NCI-H446 treated with DMSO at 0.1 percent for 48 hours (cell line): Measurements from ENCODE around the gene TLE6.
"Not testable (repeated sequence)": the region's sequence is repeated elsewhere in the genome, so short reads cannot be mapped to it uniquely, and the experiment has no call there.

Experiments used
- DNase-seq: peaks from one replicate; lab custom pipeline; 2025; lab: John Stamatoyannopoulos, UW

The TLE6 gene

GRCh38 chr19:2977001-2977745, at the start of gene TLE6:
TSS of gene TLE6 (plus strand) at chr19:2977564. CDS start at chr19:2978234, 670 bp downstream.
- peak; percentile 97 for DNase-seq

GRCh38 chr19:2933490-2933910, 43.9 kb upstream of the TLE6 start:
- no peak for DNase-seq

DNA sequence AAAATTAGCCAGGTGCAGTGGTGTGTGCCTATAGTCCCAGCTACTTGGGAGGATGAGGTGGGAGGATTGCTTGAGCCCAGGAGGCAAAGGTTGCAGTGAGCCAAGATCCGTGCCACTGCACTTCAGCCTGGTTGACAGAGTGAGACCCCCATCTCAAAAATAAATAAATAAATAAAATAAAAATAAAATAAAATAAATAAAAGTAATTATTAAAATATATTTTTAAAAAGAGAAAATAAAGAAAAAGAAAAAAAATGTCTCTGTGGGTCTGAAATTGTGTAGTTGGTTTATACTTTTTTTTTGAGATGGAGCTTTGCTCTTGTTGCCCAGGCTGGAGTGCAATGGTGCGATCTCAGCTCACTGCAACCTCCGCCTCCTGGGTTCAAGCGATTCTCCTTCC, 41.5 kb upstream of the TLE6 start:
- not testable (repeated sequence) for DNase-seq

DNA sequence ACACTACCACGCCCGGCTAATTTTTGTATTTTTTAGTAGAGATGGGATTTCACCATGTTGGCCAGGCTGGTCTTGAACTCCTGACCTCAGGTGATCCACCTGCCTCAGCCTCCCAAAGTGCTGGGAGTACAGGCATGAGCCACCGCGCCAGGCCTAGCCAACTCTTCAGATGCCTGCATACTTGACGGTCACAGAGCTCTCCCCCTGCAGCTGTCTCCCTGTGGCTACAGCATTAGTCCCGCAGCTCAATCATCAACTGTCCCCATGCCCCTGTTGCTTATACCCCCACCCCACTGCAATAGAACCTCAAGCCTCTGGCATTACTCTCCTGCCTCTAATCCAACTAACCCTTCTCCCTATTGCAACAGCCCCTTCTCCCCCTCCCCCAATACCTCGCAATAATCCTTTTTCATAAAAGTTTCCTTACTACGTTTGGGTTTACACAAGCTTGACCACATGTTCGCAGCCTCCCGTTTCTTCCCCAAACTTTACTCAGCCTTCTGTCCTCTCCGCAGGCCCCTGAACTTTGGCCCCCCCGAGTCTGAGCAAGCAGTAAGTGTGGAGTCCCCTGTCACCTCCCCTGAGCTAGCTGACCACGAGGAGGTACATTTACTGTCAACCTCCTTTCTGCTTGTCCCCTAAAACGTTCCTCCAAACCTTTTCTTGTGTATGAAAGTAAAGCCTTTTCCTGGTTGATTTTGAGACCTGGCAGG, 34.3 kb upstream of the TLE6 start:
- DNase-seq = no peak

DNA sequence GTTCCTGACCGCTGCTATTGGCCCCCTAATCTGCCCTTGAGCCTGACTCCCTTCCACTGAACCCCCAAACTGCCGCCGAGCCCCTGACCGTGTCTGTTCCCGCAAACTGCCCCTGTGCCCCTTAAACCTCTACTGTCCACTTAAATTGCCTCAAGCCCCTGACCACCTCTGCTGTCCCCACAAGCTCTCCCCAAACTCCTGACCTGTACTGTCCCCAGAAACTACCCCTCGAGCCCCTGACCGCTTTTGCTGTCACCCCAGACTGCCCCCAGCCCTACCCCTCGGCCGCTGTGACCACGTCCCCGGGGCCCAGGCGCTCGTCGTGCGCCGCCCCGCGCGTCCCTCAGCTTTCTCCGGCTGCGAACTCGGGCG, 33.0 kb upstream of the TLE6 start:
- DNase-seq = no peak

DNA sequence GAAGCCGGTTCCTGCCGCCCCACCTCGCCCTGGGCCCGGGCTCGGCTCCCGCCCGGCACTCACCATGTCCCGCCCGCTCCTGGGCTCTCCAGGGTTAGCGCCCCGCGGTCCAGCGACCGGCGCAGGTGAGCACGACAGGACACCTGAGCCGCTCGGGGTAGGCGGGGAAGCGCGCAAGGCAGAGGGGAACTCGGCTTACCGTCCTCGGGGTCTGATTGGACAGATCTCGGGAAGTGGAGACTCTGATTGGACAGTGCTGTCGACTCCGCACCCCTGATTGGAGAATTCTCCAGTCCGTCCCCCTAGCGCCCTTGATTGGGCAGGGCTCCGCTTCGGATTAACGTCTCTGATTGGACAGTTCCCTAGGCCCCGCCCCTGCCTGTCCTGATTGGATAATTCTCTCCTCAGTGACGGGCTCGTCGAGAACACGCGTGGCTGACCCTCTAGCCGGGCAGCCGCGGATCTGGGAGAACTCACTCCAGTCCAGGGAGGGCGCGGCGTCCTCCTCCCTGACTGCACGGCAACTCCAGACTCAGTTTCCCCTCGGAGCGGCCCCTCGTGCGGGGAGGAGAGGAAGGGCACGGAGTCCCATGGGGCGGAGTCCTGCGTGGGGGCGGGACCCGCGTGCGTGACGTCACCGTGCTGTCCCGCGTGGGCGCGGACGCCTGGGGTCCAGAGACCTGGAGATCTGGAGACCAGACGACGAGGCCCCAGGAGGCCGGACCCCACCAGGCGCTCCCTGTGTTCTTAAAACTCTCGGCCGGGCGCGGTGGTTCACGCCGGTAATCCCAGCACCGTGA, 32.4 kb upstream of the TLE6 start, which contains the start of gene ZNF77:
TSS of gene ZNF77 (minus strand) at position 197 of the 800 bp plus-strand sequence. CDS start at position 66, 131 bp downstream.
- DNase-seq = peak; percentile 99

GRCh38 chr19:2945575-2946184, 31.7 kb upstream of the TLE6 start:
- no peak for DNase-seq

DNA sequence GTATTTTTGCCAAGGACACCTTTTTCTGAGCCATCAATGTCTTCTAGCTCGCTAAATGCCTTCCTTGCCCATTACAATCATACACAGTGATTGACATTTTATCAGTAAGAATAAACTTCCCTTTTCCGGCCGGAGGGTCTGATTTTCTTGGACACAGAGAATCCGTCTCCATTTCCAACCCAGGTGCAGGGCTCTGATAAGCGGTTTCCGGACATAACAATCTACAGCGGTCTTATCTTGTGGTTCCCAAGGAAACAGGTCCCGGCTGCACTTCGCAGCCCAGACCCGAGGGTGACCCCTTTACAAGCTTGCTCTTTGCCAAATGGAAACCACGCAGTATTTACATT, 27.5 kb upstream of the TLE6 start:
- DNase-seq = no peak

GRCh38 chr19:2950286-2951124, 26.9 kb upstream of the TLE6 start:
- DNase-seq = peak; percentile 99

GRCh38 chr19:2952953-2953481, 24.3 kb upstream of the TLE6 start:
- no peak for DNase-seq

DNA sequence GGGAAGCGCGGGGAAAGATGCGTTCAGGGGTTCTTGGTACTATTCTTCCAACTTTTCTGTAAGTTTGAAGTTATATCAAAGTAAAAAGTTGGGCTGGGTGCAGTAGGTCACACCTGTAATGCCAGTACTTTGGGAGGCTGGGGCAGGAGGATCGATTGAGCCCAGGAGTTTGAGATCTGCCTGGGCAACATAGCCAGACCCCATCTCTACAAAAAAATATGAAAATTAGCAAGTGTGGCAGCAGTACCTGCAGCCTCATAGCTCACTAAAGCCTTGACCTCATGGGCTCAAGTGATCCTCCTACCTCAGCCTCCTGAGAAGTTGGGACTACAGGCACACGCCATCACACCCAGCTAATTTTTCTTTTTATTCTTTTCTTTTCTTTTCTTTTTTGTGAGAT, 20.2 kb upstream of the TLE6 start:
- DNase-seq = no peak

- DNase-seq = no peak
Measured at GRCh38 chr19:2960120-2960519, 17.2 kb upstream of the TLE6 start.

GRCh38 chr19:2962018-2962670, 15.2 kb upstream of the TLE6 start:
- DNase-seq = peak; percentile 50

- no peak for DNase-seq
Measured at GRCh38 chr19:2963122-2963521, 14.2 kb upstream of the TLE6 start.

- not testable (repeated sequence) for DNase-seq
Measured at GRCh38 chr19:2963631-2964030, 13.7 kb upstream of the TLE6 start.

DNA sequence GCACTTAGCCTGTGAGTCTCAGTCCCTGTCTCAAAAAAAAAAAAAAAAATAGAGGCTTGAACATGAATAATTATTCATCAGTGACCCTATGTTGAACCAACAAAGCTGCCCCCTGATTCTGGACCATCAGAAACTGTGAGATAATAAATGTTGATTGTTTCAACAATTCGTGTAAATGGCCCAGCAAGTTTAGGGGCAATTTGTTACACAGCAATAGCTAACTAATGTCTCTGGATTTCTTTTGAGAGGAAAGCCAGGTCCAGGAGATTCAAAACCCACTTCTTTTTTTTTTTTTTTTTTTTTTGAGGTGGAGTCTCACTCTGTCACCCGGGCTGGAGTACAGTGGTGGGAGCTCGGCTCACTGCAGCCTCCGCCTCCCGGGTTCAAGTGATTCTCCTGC, 12.5 kb upstream of the TLE6 start:
- no peak for DNase-seq

DNA sequence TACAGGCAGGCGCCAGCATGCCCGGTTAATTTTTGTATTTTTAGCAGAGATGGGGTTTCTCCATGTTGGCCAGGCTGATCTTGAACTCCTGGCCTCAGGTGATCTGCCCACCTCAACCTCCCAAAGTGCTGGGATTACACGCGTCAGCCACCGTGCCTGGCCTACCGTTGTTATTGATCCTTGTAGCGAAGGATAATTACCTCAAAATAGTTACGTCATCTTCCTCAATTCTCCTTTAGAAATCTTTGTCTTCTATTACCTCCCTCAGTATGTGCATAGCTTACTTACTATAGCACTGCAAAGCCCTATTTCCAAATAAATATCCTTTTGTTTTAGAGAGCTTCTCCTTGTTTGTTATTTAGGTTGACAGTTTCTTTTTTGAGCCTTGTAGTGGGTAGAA, 9.4 kb upstream of the TLE6 start:
- no peak for DNase-seq

- DNase-seq = peak; percentile 98
Measured at GRCh38 chr19:2969104-2969504, 8.3 kb upstream of the TLE6 start.

- DNase-seq = peak; percentile 26
Measured at GRCh38 chr19:2970201-2970835, 7.0 kb upstream of the TLE6 start.

DNA sequence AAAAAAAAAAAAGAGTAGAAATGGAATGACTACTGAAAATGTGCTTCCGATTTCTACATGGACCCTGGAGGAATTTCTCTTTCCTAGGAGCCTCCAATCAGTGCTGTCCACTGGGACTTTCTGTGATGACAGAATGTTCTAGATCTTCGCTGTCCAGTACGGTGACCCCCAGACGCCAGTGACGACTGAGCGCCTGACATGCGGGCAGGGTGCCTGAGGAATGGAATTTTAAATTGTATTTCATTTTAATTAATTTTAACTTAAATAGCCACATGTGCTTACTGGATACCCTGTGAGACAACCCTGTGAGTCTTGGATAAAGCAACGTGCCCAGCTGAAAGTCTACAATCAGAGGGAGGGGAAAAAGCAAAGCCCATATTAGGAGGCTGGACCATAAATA, 4.1 kb upstream of the TLE6 start:
- DNase-seq = no peak
